Measurements from ENCODE around the gene MYL2. TPM values are rescaled to one million over a fixed set of nuclear protein-coding genes. Genes with fewer than 3 reads are reported as not detected.

The MYL2 gene
- total RNA-seq, 1 donor from 2014 or later = not detected

DNA sequence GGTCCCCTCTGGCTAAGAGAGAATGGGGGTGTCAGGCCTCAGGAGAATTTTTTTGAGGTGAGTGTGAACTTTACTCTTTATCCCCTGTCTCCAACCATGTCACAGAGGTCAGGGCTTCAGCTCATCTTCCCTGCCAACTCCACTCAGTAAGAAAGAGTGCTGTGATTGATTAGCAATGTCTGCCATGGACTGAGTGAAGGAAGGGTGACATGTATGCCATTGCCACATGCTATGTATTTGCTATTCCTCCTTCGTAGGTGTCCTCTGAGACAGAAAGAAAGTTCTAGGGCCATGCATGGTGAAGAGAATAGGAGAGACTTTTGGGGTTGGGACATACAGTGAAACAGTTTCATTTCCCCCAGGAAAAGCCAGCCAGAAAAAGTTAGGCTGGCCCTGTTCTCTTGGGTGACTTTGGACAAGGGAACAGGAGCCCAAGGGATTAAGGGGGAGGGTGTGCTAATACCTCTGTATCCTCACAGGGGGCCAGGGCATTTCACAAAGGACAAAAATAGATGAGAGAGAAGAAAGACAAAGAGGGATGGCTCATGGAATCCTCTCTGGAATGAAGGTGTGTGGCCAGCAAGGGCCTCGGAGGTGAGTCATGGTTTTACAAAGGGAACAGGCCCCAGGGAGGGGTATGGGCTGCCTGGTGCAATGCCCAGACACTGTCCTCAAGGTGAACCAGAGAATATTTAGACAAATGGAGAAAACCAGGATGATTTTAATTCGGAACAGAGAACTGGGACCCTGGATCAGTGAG is 13.9 kb upstream of the MYL2 start:
- Mint-ChIP-seq H3K27ac (ENCODE audit: unreplicated experiment) (no peak overlapping the region), H3K9me3 (ENCODE audit: unreplicated experiment) (no peaks in the 10 kb centered on the region), H3K27me3 (ENCODE audit: unreplicated experiment) (peaks cover 7% of the 10 kb centered on the region), H3K4me3 (ENCODE audit: unreplicated experiment) (no peak overlapping the region), H3K36me3 (ENCODE audit: low read depth, unreplicated experiment) (no peaks in the 10 kb centered on the region), H3K4me1 (ENCODE audit: unreplicated experiment) (peaks cover 3% of the 10 kb centered on the region)
- DNase-seq (ENCODE audit: low spot score) = no peak
- TF ChIP-seq, protein P1, sequence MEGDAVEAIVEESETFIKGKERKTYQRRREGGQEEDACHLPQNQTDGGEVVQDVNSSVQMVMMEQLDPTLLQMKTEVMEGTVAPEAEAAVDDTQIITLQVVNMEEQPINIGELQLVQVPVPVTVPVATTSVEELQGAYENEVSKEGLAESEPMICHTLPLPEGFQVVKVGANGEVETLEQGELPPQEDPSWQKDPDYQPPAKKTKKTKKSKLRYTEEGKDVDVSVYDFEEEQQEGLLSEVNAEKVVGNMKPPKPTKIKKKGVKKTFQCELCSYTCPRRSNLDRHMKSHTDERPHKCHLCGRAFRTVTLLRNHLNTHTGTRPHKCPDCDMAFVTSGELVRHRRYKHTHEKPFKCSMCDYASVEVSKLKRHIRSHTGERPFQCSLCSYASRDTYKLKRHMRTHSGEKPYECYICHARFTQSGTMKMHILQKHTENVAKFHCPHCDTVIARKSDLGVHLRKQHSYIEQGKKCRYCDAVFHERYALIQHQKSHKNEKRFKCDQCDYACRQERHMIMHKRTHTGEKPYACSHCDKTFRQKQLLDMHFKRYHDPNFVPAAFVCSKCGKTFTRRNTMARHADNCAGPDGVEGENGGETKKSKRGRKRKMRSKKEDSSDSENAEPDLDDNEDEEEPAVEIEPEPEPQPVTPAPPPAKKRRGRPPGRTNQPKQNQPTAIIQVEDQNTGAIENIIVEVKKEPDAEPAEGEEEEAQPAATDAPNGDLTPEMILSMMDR (IDR thresholded peaks at IDR 0.05; ENCODE audit: unreplicated experiment) = no peak

DNA sequence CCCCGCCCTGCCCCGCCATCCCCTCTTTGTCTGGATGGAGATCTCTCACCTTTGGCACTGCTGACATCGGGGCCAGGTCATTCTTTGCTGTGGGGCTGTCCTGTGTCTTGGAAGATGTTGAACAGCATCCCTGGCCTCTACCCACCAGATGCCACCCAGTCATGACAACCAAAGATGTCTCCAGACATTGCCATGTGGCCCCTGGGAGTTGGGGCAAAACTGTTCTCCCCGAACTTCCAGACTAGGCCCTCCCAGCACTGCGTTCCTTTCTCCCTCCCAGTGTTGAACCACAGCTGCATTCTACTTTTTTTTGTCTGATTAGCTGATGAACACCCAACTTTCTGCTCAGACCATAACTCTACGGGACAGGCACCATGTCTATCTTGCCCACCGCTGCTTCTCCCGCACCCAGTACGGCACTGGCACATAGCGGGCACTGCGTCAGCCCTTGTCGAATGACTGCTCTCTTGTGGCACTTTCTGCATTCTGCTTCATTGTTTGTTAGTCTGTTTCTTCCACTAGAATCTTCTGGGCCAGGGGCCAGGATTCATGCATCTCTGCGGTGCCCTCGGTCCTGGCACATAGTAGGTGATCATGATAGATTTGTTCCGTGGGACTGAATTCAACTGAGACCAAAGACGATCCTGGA is 13.1 kb upstream of the MYL2 start:
- Mint-ChIP-seq H3K4me3 (ENCODE audit: unreplicated experiment) (no peak overlapping the region), H3K9me3 (ENCODE audit: unreplicated experiment) (no peaks in the 10 kb centered on the region), H3K36me3 (ENCODE audit: low read depth, unreplicated experiment) (no peaks in the 10 kb centered on the region), H3K27me3 (ENCODE audit: unreplicated experiment) (peaks cover 7% of the 10 kb centered on the region), H3K27ac (ENCODE audit: unreplicated experiment) (no peak overlapping the region), H3K4me1 (ENCODE audit: unreplicated experiment) (peaks cover 3% of the 10 kb centered on the region)
- TF ChIP-seq, protein P1 (IDR thresholded peaks at IDR 0.05; ENCODE audit: unreplicated experiment) = no peak
- no peak for DNase-seq (ENCODE audit: low spot score)

DNA sequence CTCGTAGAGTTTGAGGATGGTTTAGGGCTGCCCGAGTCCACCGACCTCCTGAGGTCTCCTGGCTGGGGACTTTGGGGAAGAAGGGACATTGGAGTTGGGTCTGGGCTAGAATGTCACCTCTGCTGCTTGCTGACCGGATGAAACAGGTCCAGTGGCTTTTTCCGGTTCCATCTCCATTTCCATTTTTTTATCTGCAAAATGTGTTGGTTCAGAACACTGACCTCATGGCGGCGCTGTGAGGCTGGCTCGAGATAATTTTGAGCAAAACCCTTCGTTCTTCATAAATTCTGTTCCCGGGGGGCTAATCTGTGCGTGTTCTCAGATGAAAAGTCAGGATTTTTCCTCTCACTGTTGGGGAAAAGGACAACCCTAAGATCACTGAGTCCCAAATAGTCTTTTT is 11.7 kb upstream of the MYL2 start:
- Mint-ChIP-seq H3K36me3 (ENCODE audit: low read depth, unreplicated experiment) (no peaks in the 10 kb centered on the region), H3K4me3 (ENCODE audit: unreplicated experiment) (no peak overlapping the region), H3K27me3 (ENCODE audit: unreplicated experiment) (peaks cover 4% of the 10 kb centered on the region), H3K27ac (ENCODE audit: unreplicated experiment) (no peak overlapping the region), H3K4me1 (ENCODE audit: unreplicated experiment) (no peaks in the 10 kb centered on the region), H3K9me3 (ENCODE audit: unreplicated experiment) (no peaks in the 10 kb centered on the region)
- DNase-seq (ENCODE audit: low spot score) = peak; percentile 27
- TF ChIP-seq, protein P1 (IDR thresholded peaks at IDR 0.05; ENCODE audit: unreplicated experiment) = peak; percentile 42

DNA sequence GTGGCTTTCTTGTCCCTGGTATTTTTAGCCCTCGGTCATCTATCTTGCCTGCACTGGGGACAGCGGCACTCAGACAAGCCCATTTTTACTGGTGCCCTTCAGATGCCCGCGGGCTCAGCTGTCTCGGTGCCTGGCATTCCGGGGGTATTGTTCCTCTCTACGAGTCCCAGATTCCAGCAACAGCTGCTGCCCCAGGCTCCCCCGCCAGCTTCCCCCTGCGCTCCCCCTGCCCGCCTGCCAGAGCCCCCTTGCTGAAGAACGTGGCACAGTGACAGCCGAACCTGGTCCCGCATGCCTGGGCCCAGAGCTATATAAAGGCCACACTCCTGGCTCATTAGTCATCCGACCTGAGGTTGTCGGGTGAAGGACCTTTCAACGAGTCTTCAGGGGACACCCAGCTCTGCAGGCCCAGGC is 10.9 kb upstream of the MYL2 start:
- no peak overlapping the region for H3K4me3 Mint-ChIP-seq (ENCODE audit: unreplicated experiment)
- no peaks in the 10 kb centered on the region for H3K27me3 Mint-ChIP-seq (ENCODE audit: unreplicated experiment)
- no peaks in the 10 kb centered on the region for H3K9me3 Mint-ChIP-seq (ENCODE audit: unreplicated experiment)
- no peaks in the 10 kb centered on the region for H3K36me3 Mint-ChIP-seq (ENCODE audit: low read depth, unreplicated experiment)
- H3K4me1 Mint-ChIP-seq (ENCODE audit: unreplicated experiment) = no peaks in the 10 kb centered on the region
- TF ChIP-seq, protein P1 (IDR thresholded peaks at IDR 0.05; ENCODE audit: unreplicated experiment) = no peak
- no peak overlapping the region for H3K27ac Mint-ChIP-seq (ENCODE audit: unreplicated experiment)
- DNase-seq (ENCODE audit: low spot score) = no peak
